Measurements from ENCODE around the gene RHOF. TPM values are rescaled to one million over a fixed set of nuclear protein-coding genes. Genes with fewer than 3 reads are reported as not detected.

RHOF gene
- total RNA-seq, 1 donor from 2014 or later, result 41.0 TPM

DNA sequence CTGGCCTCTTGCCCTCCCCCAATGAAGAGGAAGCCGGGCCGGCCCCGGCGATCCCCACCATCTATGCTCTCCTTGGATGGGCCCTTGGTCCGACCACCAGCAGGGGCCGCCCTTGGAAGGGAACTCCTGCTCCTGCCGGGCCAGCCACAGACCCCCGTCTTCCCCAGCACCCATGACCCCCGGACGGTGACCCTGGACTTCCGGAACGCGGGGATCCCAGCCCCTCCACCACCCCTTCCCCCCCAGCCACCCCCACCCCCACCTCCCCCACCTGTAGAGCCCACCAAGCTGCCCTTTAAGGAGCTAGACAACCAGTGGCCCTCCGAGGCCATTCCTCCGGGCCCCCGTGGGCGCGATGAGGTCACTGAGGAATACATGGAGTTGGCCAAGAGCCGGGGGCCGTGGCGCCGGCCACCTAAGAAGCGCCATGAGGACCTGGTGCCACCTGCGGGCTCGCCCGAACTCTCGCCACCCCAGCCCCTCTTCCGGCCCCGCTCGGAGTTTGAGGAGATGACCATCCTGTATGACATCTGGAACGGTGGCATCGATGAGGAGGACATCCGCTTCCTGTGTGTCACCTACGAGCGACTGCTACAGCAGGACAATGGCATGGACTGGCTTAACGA lies 29.7 kb upstream of the RHOF start:
- no peaks in the 10 kb centered on the region for H3K27me3 ChIP-seq
- intact Hi-C loops (cut with DNase I), result no loop called here
- no peak overlapping the region for H3K4me3 ChIP-seq
- H3K4me1 ChIP-seq, result peaks cover 3% of the 10 kb centered on the region
- H3K27ac ChIP-seq, result no peak overlapping the region
- H3K9me3 ChIP-seq, result no peaks in the 10 kb centered on the region
- ATAC-seq (no peak), DNase-seq (no peak)
- peaks cover 91% of the 10 kb centered on the region for H3K36me3 ChIP-seq
- TF ChIP-seq, protein P1, sequence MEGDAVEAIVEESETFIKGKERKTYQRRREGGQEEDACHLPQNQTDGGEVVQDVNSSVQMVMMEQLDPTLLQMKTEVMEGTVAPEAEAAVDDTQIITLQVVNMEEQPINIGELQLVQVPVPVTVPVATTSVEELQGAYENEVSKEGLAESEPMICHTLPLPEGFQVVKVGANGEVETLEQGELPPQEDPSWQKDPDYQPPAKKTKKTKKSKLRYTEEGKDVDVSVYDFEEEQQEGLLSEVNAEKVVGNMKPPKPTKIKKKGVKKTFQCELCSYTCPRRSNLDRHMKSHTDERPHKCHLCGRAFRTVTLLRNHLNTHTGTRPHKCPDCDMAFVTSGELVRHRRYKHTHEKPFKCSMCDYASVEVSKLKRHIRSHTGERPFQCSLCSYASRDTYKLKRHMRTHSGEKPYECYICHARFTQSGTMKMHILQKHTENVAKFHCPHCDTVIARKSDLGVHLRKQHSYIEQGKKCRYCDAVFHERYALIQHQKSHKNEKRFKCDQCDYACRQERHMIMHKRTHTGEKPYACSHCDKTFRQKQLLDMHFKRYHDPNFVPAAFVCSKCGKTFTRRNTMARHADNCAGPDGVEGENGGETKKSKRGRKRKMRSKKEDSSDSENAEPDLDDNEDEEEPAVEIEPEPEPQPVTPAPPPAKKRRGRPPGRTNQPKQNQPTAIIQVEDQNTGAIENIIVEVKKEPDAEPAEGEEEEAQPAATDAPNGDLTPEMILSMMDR (IDR thresholded peaks at IDR 0.05), result no peak

DNA sequence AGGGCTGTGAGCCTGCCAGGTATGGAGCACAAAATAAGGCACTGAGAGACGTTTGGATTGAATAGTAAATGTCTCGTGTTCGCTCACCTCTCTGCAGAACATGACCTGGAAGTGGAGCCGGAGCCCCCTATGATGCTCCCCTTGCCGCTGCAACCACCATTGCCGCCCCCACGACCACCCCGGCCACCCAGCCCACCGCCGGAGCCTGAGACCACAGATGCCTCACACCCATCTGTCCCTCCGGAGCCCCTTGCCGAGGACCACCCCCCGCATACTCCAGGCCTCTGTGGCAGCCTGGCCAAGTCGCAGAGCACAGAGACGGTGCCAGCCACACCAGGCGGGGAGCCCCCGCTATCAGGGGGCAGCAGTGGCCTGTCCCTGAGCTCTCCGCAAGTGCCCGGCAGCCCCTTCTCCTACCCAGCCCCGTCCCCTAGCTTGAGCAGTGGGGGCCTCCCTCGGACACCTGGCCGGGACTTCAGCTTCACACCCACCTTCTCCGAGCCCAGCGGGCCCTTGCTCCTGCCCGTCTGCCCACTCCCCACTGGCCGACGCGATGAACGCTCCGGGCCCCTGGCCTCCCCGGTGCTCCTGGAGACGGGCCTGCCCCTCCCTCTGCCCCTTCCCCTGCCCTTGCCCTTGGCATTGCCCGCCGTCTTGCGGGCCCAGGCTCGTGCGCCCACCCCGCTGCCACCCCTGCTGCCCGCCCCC lies 29.1 kb upstream of the RHOF start:
- H3K9me3 ChIP-seq, result no peaks in the 10 kb centered on the region
- DNase-seq, result no peak
- H3K36me3 ChIP-seq, result peaks cover 91% of the 10 kb centered on the region
- ATAC-seq, result no peak
- H3K4me3 ChIP-seq, result no peak overlapping the region
- TF ChIP-seq, protein P1 (IDR thresholded peaks at IDR 0.05), result no peak
- no peaks in the 10 kb centered on the region for H3K27me3 ChIP-seq
- H3K4me1 ChIP-seq, result peaks cover 3% of the 10 kb centered on the region
- H3K27ac ChIP-seq, result no peak overlapping the region
- intact Hi-C loops (cut with DNase I), result no loop called here

DNA sequence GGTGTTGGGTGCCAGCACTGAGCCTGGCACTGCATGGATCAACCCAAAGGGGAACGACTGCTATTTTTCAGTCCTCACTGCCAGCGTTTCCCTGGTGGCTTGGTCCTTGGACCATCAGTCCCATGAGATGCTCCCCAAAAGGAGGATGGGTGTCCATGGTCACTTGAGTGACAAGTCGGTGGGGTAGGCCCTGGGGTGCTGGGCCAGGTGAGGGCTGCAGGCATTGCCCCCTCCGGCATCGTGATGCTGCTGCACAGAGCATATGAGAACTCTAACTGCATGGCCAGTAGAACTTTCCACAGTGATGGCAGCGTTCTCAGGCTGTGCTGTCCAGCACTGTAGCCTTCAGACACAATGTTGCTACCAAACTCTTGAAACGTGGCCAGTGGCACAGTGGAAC lies 26.6 kb upstream of the RHOF start:
- Histone ChIP-seq H3K27me3 (no peaks in the 10 kb centered on the region), H3K4me3 (no peak overlapping the region), H3K9me3 (no peaks in the 10 kb centered on the region), H3K4me1 (peaks cover under 1% of the 10 kb centered on the region), H3K36me3 (peaks cover 97% of the 10 kb centered on the region), H3K27ac (no peak overlapping the region)
- no peak for DNase-seq
- intact Hi-C loops (cut with DNase I), result no loop called here
- ATAC-seq, result no peak
- TF ChIP-seq, protein P1 (IDR thresholded peaks at IDR 0.05), result no peak

DNA sequence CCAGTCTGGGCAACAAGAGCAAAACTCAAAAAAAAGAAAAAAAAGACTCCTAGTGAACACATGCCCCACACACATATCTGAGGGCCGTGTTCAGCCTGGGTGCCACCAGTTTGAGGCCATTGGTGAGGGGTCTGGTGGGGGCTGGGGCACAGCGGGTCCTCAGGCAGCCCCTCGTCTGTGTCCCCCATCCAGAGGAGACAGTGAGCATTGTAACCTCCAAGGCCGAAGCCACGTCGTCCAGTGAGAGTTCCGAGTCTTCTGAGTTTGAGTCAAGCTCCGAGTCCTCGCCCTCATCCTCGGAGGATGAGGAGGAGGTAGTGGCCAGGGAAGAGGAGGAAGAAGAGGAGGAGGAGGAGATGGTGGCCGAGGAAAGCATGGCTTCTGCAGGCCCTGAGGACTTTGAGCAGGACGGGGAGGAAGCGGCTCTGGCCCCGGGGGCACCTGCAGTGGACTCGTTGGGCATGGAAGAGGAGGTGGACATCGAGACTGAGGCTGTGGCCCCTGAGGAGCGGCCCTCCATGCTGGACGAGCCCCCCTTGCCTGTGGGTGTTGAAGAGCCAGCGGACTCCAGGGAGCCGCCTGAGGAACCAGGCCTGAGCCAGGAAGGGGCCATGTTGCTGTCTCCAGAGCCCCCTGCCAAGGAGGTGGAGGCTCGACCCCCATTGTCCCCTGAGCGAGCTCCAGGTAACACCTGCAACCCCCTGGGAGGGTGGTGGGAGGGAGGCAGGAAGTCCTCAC lies 25.9 kb upstream of the RHOF start:
- Histone ChIP-seq H3K36me3 (peaks cover 97% of the 10 kb centered on the region), H3K9me3 (no peaks in the 10 kb centered on the region), H3K27ac (no peak overlapping the region), H3K4me1 (no peaks in the 10 kb centered on the region), H3K27me3 (no peaks in the 10 kb centered on the region), H3K4me3 (no peak overlapping the region)
- intact Hi-C loops (cut with DNase I), result no loop called here
- DNase-seq, result no peak
- TF ChIP-seq, protein P1 (IDR thresholded peaks at IDR 0.05), result no peak
- ATAC-seq, result no peak

GRCh38 chr12:121817648-121818043 lies 24.2 kb upstream of the RHOF start:
- Histone ChIP-seq H3K4me3 (no peak overlapping the region), H3K27ac (no peak overlapping the region), H3K36me3 (peaks cover 84% of the 10 kb centered on the region), H3K9me3 (no peaks in the 10 kb centered on the region), H3K27me3 (no peaks in the 10 kb centered on the region), H3K4me1 (peaks cover 11% of the 10 kb centered on the region)
- ATAC-seq (no peak), DNase-seq (no peak)
- intact Hi-C loops (cut with DNase I), result no loop called here
- TF ChIP-seq, protein P1 (IDR thresholded peaks at IDR 0.05), result no peak
